Cardiac fibroblast (primary cell): ENCODE data around the gene KRT3.

Experiments
- DNase-seq, 2 donors: peaks; one replicate each; pipeline versions ENCODE4 v3.0.0 to v3.0.0-alpha.2; 2010; ENCODE audit warnings: low read depth in 2 of 2
- H3K4me3 ChIP-seq, 2 donors: replicated peaks in 1 of 2; 1 replicate in 1 of 2; 2 replicates in 1 of 2; pipeline ENCODE4 v1.5.1; 2011; ENCODE audit warnings: low read depth in 2 of 2, low read length in 2 of 2, mild to moderate bottlenecking in 2 of 2, moderate library complexity in 1 of 2
- TF ChIP-seq, protein P1 (sequence below): IDR thresholded peaks from one replicate; pipeline ENCODE4 v1.5.1; 2011; ENCODE audit warnings: low read depth, mild to moderate bottlenecking, low read length, inconsistent platforms

Gene KRT3

GRCh38 chr12:52808573-52809160 is 12.8 kb upstream of the KRT3 start:
- DNase-seq, result no peak
- TF ChIP-seq, protein P1, sequence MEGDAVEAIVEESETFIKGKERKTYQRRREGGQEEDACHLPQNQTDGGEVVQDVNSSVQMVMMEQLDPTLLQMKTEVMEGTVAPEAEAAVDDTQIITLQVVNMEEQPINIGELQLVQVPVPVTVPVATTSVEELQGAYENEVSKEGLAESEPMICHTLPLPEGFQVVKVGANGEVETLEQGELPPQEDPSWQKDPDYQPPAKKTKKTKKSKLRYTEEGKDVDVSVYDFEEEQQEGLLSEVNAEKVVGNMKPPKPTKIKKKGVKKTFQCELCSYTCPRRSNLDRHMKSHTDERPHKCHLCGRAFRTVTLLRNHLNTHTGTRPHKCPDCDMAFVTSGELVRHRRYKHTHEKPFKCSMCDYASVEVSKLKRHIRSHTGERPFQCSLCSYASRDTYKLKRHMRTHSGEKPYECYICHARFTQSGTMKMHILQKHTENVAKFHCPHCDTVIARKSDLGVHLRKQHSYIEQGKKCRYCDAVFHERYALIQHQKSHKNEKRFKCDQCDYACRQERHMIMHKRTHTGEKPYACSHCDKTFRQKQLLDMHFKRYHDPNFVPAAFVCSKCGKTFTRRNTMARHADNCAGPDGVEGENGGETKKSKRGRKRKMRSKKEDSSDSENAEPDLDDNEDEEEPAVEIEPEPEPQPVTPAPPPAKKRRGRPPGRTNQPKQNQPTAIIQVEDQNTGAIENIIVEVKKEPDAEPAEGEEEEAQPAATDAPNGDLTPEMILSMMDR, result no peak

GRCh38 chr12:52807544-52808470 is 11.9 kb upstream of the KRT3 start:
- H3K4me3 ChIP-seq, result no peak overlapping the region
- DNase-seq, result no peak
- TF ChIP-seq, protein P1, result no peak

More at GRCh38 chr12:52808573-52809160, 12.8 kb upstream of the KRT3 start:
- H3K4me3 ChIP-seq, result no peak overlapping the region

DNA sequence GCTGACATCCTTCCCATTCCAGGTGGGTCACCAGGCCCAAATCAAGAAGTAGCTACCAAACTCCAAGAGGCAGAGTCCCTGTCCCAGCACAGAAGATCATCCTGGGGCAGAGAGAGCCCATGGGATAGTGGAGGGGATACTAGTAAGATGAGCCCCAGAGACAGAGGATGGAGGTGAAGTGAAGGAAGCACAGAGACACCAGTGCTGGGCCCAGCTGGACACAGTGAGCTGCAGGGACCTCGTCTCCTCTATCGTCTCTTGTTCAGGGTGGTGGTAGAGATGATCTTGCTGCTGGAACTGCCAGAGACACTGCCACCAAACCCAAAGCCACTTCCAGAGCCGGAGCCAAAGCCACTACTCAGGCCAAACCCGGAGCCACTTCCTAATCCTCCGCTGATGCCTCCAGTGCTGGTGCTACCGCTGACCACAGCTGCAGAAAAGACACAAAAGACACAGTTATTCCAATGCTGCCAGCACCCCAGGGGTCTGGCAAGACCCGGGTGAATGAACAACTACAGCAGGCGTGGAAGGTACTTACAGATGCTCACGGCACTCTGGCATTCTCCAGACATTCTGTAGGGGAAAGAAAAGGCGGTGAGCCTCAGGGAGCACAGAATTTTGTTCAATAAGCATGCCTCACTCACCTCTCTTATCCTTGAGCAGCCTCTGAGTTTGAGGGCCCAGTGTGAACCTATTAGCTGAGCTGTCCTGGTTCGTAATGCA is 11.1 kb upstream of the KRT3 start:
- no peak for DNase-seq

GRCh38 chr12:52806169-52806811 is 10.4 kb upstream of the KRT3 start:
- no peak for DNase-seq
- TF ChIP-seq, protein P1, result no peak

More for the DNA sequence above, 11.1 kb upstream of the KRT3 start:
- no peak overlapping the region for H3K4me3 ChIP-seq
- TF ChIP-seq, protein P1, result no peak

DNA sequence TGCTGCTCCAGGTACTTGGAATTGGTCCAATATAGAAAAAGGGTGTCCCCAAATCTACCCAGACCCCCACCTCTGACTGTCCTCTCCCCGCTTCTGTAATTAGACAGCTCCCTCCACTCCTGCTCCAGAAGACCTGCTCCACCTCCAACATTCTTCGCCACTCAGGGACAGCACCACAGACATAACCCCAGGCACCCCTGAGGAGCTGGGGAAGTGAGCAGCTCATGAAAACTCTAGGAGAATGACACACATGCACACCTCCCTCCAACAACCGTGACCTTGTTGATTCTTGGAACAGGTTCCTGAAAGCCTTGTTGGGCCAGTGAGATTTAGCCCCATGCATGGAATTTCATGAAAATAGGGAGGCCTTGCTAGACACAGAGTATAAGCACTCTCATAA is 9.8 kb upstream of the KRT3 start:
- H3K4me3 ChIP-seq, result no peak overlapping the region
- TF ChIP-seq, protein P1, result no peak
- DNase-seq, result no peak

More at GRCh38 chr12:52806169-52806811, 10.4 kb upstream of the KRT3 start:
- H3K4me3 ChIP-seq, result no peak overlapping the region

DNA sequence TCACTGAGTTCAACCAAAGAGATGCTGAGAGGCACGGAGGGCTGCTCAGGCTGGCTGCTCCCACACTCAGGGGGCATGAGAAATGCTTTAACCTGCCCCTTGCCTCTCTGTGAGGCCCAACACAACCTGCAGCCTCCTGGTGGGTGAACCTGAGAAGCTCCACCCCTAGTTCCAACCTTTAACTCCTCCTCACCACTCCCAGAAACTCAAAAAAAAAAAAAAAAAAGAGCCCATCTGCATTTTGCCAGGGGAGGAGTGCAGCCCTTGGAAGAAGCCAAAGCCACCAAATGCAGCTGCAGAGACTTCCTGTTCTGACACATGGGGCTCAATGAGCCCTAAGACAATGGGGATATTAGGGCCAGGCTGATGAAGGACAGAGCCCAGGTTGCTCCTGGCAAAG is 9.1 kb upstream of the KRT3 start:
- TF ChIP-seq, protein P1, result no peak
- DNase-seq, result no peak
- no peak overlapping the region for H3K4me3 ChIP-seq
